Measurements from ENCODE around the gene ARHGEF17. TPM values are rescaled to one million over a fixed set of nuclear protein-coding genes. Genes with fewer than 3 reads are reported as not detected.

ARHGEF17 gene
- total and polyA plus RNA-seq, 2 of the 8 experiments (the other 6 are each of a cell fraction or from before 2014, with no cell fraction given), result 11.3 to 14.6 TPM

- no peak for FAIRE-seq
- H3K27ac ChIP-seq (ENCODE audit: low read depth, low read length), result no peak overlapping the region
- no peak overlapping the region for H2AFZ ChIP-seq (ENCODE audit: low read length)
- no peaks in the 10 kb centered on the region for H3K27me3 ChIP-seq (replicated peaks in 1 of 4; ENCODE audit: control insufficient read depth in 3 of 4, extremely low read depth in 1 of 4, insufficient read depth in 3 of 4, low read length in 3 of 4)
- H2AK5ac ChIP-seq (ENCODE audit: low read depth, low read length), result no peak overlapping the region
- no peak overlapping the region for H2BK20ac ChIP-seq (ENCODE audit: low read length)
- peak overlapping the region; percentile 41; the same call in 1 of the 2 replicates for H4K8ac ChIP-seq (ENCODE audit: extremely low read depth, insufficient read depth, low read length)
- TF ChIP-seq RAD21 (IDR thresholded peaks at IDR 0.05 in 1 of 2, conservative IDR thresholded peaks at IDR 0.05 in 1 of 2; ENCODE audit: low read depth in 2 of 2, low read length in 2 of 2), result peak in 1 of 2 experiments; percentile 3; a peak in 1 of 4 replicates
- TF ChIP-seq, protein P1, sequence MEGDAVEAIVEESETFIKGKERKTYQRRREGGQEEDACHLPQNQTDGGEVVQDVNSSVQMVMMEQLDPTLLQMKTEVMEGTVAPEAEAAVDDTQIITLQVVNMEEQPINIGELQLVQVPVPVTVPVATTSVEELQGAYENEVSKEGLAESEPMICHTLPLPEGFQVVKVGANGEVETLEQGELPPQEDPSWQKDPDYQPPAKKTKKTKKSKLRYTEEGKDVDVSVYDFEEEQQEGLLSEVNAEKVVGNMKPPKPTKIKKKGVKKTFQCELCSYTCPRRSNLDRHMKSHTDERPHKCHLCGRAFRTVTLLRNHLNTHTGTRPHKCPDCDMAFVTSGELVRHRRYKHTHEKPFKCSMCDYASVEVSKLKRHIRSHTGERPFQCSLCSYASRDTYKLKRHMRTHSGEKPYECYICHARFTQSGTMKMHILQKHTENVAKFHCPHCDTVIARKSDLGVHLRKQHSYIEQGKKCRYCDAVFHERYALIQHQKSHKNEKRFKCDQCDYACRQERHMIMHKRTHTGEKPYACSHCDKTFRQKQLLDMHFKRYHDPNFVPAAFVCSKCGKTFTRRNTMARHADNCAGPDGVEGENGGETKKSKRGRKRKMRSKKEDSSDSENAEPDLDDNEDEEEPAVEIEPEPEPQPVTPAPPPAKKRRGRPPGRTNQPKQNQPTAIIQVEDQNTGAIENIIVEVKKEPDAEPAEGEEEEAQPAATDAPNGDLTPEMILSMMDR (IDR thresholded peaks at IDR 0.05; ENCODE audit: control extremely low read depth in 1 of 3, insufficient read depth in 1 of 3, low read depth in 1 of 3, low read length in 3 of 3), result peak in 2 of 3 experiments; percentile 18 to 26; a peak in 2 of 4 replicates
- TF ChIP-seq KDM1A (IDR thresholded peaks at IDR 0.05; ENCODE audit: borderline replicate concordance, low read length), result no peak
- no peaks in the 10 kb centered on the region for H3K79me1 ChIP-seq (ENCODE audit: low read depth, low read length)
- peaks cover 0 to 6% of the 10 kb centered on the region in 2 experiments for H4K20me1 ChIP-seq (replicated peaks in 1 of 2; ENCODE audit: control insufficient read depth in 1 of 2, insufficient read depth in 2 of 2, low read length in 2 of 2)
- H4K91ac ChIP-seq (replicated peaks; ENCODE audit: insufficient read length, low read length), result no peak overlapping the region
- H3K4me1 ChIP-seq (replicated peaks in 1 of 4; ENCODE audit: control insufficient read depth in 3 of 4, insufficient read depth in 4 of 4, low read length in 3 of 4), result no peaks in the 10 kb centered on the region; a peak in 2 of 7 replicates
- peaks cover under 1% of the 10 kb centered on the region; the same call in 1 of the 2 replicates for H3K23me2 ChIP-seq (ENCODE audit: low read depth, low read length)
- H3K4me3 ChIP-seq (ENCODE audit: extremely low read depth in 1 of 4, insufficient read depth in 2 of 4, low read depth in 3 of 4, low read length in 4 of 4), result no peak overlapping the region
- no peak overlapping the region for H2BK15ac ChIP-seq (ENCODE audit: low read length)
- H3K9me3 ChIP-seq (ENCODE audit: insufficient read depth in 2 of 2, low read depth in 1 of 2, low read length in 1 of 2), result no peaks in the 10 kb centered on the region
- no peak overlapping the region for H3K56ac ChIP-seq (replicated peaks; ENCODE audit: insufficient read length, low read depth, low read length)
- CTCF ChIA-PET (ENCODE audit: partially characterized antibody), result interaction anchor here (0.6 to 59.1 kb wide), 10 partner anchors 7 to 407 kb away, joined by 3 to 1456 read pairs (median 5); partner anchors contain the start of genes ARHGEF17 and RELT
- no peak overlapping the region for H3K4ac ChIP-seq (replicated peaks; ENCODE audit: insufficient read length, low read depth, low read length)
- H2BK12ac ChIP-seq (ENCODE audit: low read depth, low read length), result no peak overlapping the region
- no peak overlapping the region for H3K14ac ChIP-seq (ENCODE audit: insufficient read length)
- no peak overlapping the region for H3K4me2 ChIP-seq (ENCODE audit: insufficient read depth in 1 of 2, low read depth in 2 of 2, low read length in 2 of 2)
- DNase-seq (ENCODE audit: low read depth in 1 of 2, low spot score in 2 of 2), result no peak
- WGBS, 2 experiments (ENCODE audit: extremely low coverage in 1 of 2, insufficient coverage in 1 of 2, insufficient read length in 1 of 2, insufficient replicate concordance in 2 of 2, low coverage in 1 of 2, low lambda C conversion rate in 2 of 2, missing lambda C conversion rate in 1 of 2), result 90% methylated on average over 20 of the region's 22 CpGs; no CpG with 5 or more reads in 1 of the 2 experiments
- no peak overlapping the region for H4K5ac ChIP-seq (ENCODE audit: insufficient read length, low read depth, low read length)
- no peak overlapping the region for H2BK120ac ChIP-seq (replicated peaks; ENCODE audit: low read depth, low read length)
- H3K18ac ChIP-seq (ENCODE audit: extremely low read depth, low read length), result no peak overlapping the region; the same call in 1 of the 2 replicates
- no peaks in the 10 kb centered on the region for H3K79me2 ChIP-seq (ENCODE audit: control insufficient read depth in 1 of 2, insufficient read depth in 2 of 2, low read length in 2 of 2)
- H3K36me3 ChIP-seq (ENCODE audit: control insufficient read depth in 2 of 4, insufficient read depth in 4 of 4, low read length in 3 of 4), result no peaks in the 10 kb centered on the region
- POLR2A ChIA-PET (ENCODE audit: partially characterized antibody), result interaction anchor here (0.8 to 1.6 kb wide), 4 partner anchors 11 to 48 kb away, joined by 3 to 5 read pairs (median 3); no protein-coding TSS in a partner anchor
- H3K23ac ChIP-seq (ENCODE audit: insufficient read length), result no peak overlapping the region
- no peak overlapping the region for H3K9ac ChIP-seq (replicated peaks in 1 of 4; ENCODE audit: extremely low read depth in 1 of 4, low read depth in 3 of 4, low read length in 3 of 4)
- no peak overlapping the region for H2BK5ac ChIP-seq (ENCODE audit: low read depth, low read length)
These were observed 49.1 kb downstream of the ARHGEF17 start for GRCh38 chr11:73356979-73357860.

Data from H1 (cell line).